Neuronal stem cell (in vitro differentiated cells): Measurements from ENCODE around the gene TYW3.
"Not testable (repeated sequence)": the region's sequence is repeated elsewhere in the genome, so short reads cannot be mapped to it uniquely, and the experiment has no call there.

Source experiments
- DNase-seq: peaks from one replicate; pipeline ENCODE4 v3.0.0-alpha.2; 2013; ENCODE audit warnings: low spot score
- H2AFZ ChIP-seq: one replicate; pipeline ENCODE4 v1.6.1; 2013; ENCODE audit warnings: mild to moderate bottlenecking, low read length, inconsistent platforms
- H2AK5ac ChIP-seq: 2 replicates; pipeline ENCODE4 v1.6.1; 2013; ENCODE audit warnings: low read depth, mild to moderate bottlenecking, inconsistent platforms, low read length, moderate library complexity, mixed read lengths
- H2BK120ac ChIP-seq: 2 replicates; pipeline ENCODE4 v1.6.1; 2013; ENCODE audit warnings: low read depth, mild to moderate bottlenecking, inconsistent platforms, low read length, moderate library complexity, mixed read lengths
- H2BK12ac ChIP-seq: one replicate; pipeline ENCODE4 v1.6.1; 2013; ENCODE audit warnings: low read length, inconsistent platforms
- H2BK15ac ChIP-seq: 2 replicates; pipeline ENCODE4 v1.6.1; 2013; ENCODE audit warnings: mild to moderate bottlenecking, low read length, inconsistent platforms, mixed read lengths
- H2BK5ac ChIP-seq: one replicate; pipeline ENCODE4 v1.6.1; 2013; ENCODE audit warnings: inconsistent platforms, mild to moderate bottlenecking, low read length, moderate library complexity
- H3K14ac ChIP-seq: one replicate; pipeline ENCODE4 v1.6.1; 2013; ENCODE audit warnings: low read length, inconsistent platforms
- H3K18ac ChIP-seq: 2 replicates; pipeline ENCODE4 v1.6.1; 2013; ENCODE audit warnings: low read length, inconsistent platforms
- H3K23ac ChIP-seq: 2 replicates; pipeline ENCODE4 v1.6.1; 2013; ENCODE audit warnings: low read depth, mild to moderate bottlenecking, mixed read lengths, low read length, inconsistent platforms; ENCODE audit not compliant: poor library complexity
- H3K27ac ChIP-seq: replicated peaks from 3 replicates; pipeline ENCODE4 v1.5.1; 2013; ENCODE audit warnings: low read length, inconsistent platforms
- H3K27me3 ChIP-seq, 3 experiments: 2 replicates each; pipeline ENCODE4 v1.6.1; 2013; ENCODE audit warnings: low read length in 3 of 3, mild to moderate bottlenecking in 2 of 3, inconsistent platforms in 1 of 3, low read depth in 1 of 3, mixed read lengths in 1 of 3, moderate library complexity in 1 of 3; ENCODE audit not compliant: control insufficient read depth in 3 of 3, insufficient read depth in 3 of 3
- H3K36me3 ChIP-seq, 2 donors: replicated peaks in 1 of 2; 2 replicates each; pipeline ENCODE4 v1.6.1; 2013; ENCODE audit warnings: low read length in 2 of 2; ENCODE audit not compliant: control insufficient read depth in 2 of 2, insufficient read depth in 2 of 2
- H3K4ac ChIP-seq: 2 replicates; pipeline ENCODE4 v1.6.1; 2013; ENCODE audit warnings: inconsistent platforms, mild to moderate bottlenecking, low read length, moderate library complexity
- H3K4me1 ChIP-seq, 2 donors: 1 replicate in 1 of 2; 2 replicates in 1 of 2; pipeline ENCODE4 v1.6.1; 2013; ENCODE audit warnings: low read length in 2 of 2, low read depth in 1 of 2; ENCODE audit not compliant: control insufficient read depth in 2 of 2, insufficient read depth in 1 of 2
- H3K4me2 ChIP-seq: one replicate; pipeline ENCODE4 v1.6.1; 2013; ENCODE audit warnings: mild to moderate bottlenecking, low read length, inconsistent platforms; ENCODE audit not compliant: insufficient read depth, poor library complexity, severe bottlenecking
- H3K4me3 ChIP-seq, 2 donors: 2 replicates each; pipeline ENCODE4 v1.5.1; 2013; ENCODE audit warnings: low read length in 2 of 2, mild to moderate bottlenecking in 2 of 2, inconsistent platforms in 1 of 2, moderate library complexity in 1 of 2
- H3K79me1 ChIP-seq: one replicate; pipeline ENCODE4 v1.6.1; 2013; ENCODE audit warnings: low read depth, mild to moderate bottlenecking, inconsistent platforms, low read length, moderate library complexity
- H3K9ac ChIP-seq: one replicate; pipeline ENCODE4 v1.6.1; 2013; ENCODE audit warnings: mild to moderate bottlenecking, low read depth, low read length, inconsistent platforms; ENCODE audit not compliant: poor library complexity
- H3K9me3 ChIP-seq, 2 donors: replicated peaks in 1 of 2; 2 replicates each; pipeline versions ENCODE3 to v1.6.1; 2013; ENCODE audit warnings: low read length in 2 of 2, mild to moderate bottlenecking in 2 of 2, inconsistent platforms in 1 of 2, low read depth in 1 of 2, mixed read lengths in 1 of 2, moderate library complexity in 1 of 2; ENCODE audit not compliant: control insufficient read depth in 2 of 2, insufficient read depth in 1 of 2
- H4K8ac ChIP-seq: one replicate; pipeline ENCODE4 v1.6.1; 2013; ENCODE audit warnings: low read depth, mild to moderate bottlenecking, inconsistent platforms, low read length, moderate library complexity
- H4K91ac ChIP-seq: one replicate; pipeline ENCODE4 v1.6.1; 2013; ENCODE audit warnings: low read length, low read depth, mild to moderate bottlenecking, inconsistent platforms; ENCODE audit not compliant: poor library complexity
- WGBS, 2 donors: extraction: QIAGEN DNeasy Blood & Tissue Kit; methylation state at CpG; one replicate each; pipeline ENCODE4 v1.1.7; 2013; ENCODE audit warnings: missing lambda C conversion rate in 2 of 2, mixed read lengths in 1 of 2; ENCODE audit not compliant: insufficient read length in 2 of 2, insufficient replicate concordance in 1 of 2; ENCODE audit errors: extremely low coverage in 2 of 2; 5-methylcytosine and 5-hydroxymethylcytosine counted together

The TYW3 gene

GRCh38 chr1:74729741-74730478, 3.0 kb upstream of the TYW3 start:
- Histone ChIP-seq H3K4me3 (no peak overlapping the region), H3K4me2 (no peak overlapping the region), H3K36me3 (peaks cover 0 to 3% of the 10 kb centered on the region in 2 donors), H2AFZ (no peak overlapping the region), H3K18ac (no peak overlapping the region), H3K9me3 (peaks cover 4 to 10% of the 10 kb centered on the region in 2 donors), H2BK15ac (no peak overlapping the region), H3K9ac (no peak overlapping the region), H4K91ac (no peak overlapping the region), H3K4me1 (peaks cover 0 to 3% of the 10 kb centered on the region in 2 donors), H2BK120ac (no peak overlapping the region), H3K27ac (no peak overlapping the region), H3K79me1 (no peaks in the 10 kb centered on the region), H2BK5ac (no peak overlapping the region), H3K23ac (no peak overlapping the region), H3K27me3 (no peaks in the 10 kb centered on the region), H4K8ac (no peak overlapping the region), H2AK5ac (no peak overlapping the region), H3K14ac (no peak overlapping the region), H2BK12ac (no peak overlapping the region), H3K4ac (no peak overlapping the region)
- no peak for DNase-seq
- 100% methylated on average over 1 of the region's 6 CpGs; no CpG with 5 or more reads in 1 of the 2 donors for WGBS, 2 donors

- Histone ChIP-seq H3K27ac (no peak overlapping the region), H2BK120ac (no peak overlapping the region), H2AFZ (no peak overlapping the region), H3K79me1 (no peaks in the 10 kb centered on the region), H3K14ac (no peak overlapping the region), H3K27me3 (no peaks in the 10 kb centered on the region), H2BK12ac (no peak overlapping the region), H2BK5ac (no peak overlapping the region), H3K4me1 (peaks cover 0 to 3% of the 10 kb centered on the region in 2 donors), H3K9ac (no peak overlapping the region), H3K23ac (no peak overlapping the region), H2BK15ac (no peak overlapping the region), H4K8ac (no peak overlapping the region), H3K4me2 (no peak overlapping the region), H2AK5ac (no peak overlapping the region), H4K91ac (no peak overlapping the region), H3K9me3 (peaks cover 0 to 4% of the 10 kb centered on the region in 2 donors), H3K4me3 (no peak overlapping the region), H3K4ac (no peak overlapping the region), H3K36me3 (peaks cover 1 to 7% of the 10 kb centered on the region in 2 donors), H3K18ac (no peak overlapping the region)
- DNase-seq, result no peak
- WGBS, 2 donors, result no CpG with 5 or more reads among the region's 11 CpGs
Observed at GRCh38 chr1:74731399-74732052, 1.4 kb upstream of the TYW3 start.

- peaks cover 2 to 15% of the 10 kb centered on the region in 2 donors for H3K36me3 ChIP-seq
- H3K4me2 ChIP-seq, result peak overlapping the region; percentile 58
- not testable (repeated sequence) for H3K23ac ChIP-seq, H3K9ac ChIP-seq, H4K91ac ChIP-seq, H3K4ac ChIP-seq, H3K14ac ChIP-seq, H2AK5ac ChIP-seq, H2BK15ac ChIP-seq, H3K4me1 ChIP-seq, DNase-seq, H4K8ac ChIP-seq, H3K27ac ChIP-seq, H3K9me3 ChIP-seq, H3K27me3 ChIP-seq, H2BK120ac ChIP-seq, H3K18ac ChIP-seq, H2BK12ac ChIP-seq, H3K79me1 ChIP-seq
- peak overlapping the region; percentile 92 for H2AFZ ChIP-seq
- WGBS, 2 donors, result no CpG with 5 or more reads among the region's 17 CpGs
- H3K4me3 ChIP-seq, result peak overlapping the region; percentile 88 to 92
- peak overlapping the region; percentile 7 for H2BK5ac ChIP-seq
Observed at GRCh38 chr1:74732071-74732946, 643 bp upstream of the TYW3 start.
